Measurements from ENCODE around the gene S100A8.

The S100A8 gene

GRCh38 chr1:153341431-153341934 is 49.4 kb downstream of the S100A8 start:
- no peak for DNase-seq (ENCODE audit: low read depth)
- H3K4me3 ChIP-seq (ENCODE audit: low read length), result no peak overlapping the region
- no peak for TF ChIP-seq CTCF (IDR thresholded peaks at IDR 0.05; ENCODE audit: insufficient read depth, low read depth, low read length, missing control alignments)

GRCh38 chr1:153340356-153340755 is 50.5 kb downstream of the S100A8 start:
- no peak for TF ChIP-seq CTCF (IDR thresholded peaks at IDR 0.05; ENCODE audit: insufficient read depth, low read depth, low read length, missing control alignments)
- DNase-seq (ENCODE audit: low read depth), result no peak
- H3K4me3 ChIP-seq (ENCODE audit: low read length), result no peak overlapping the region
